Subcutaneous adipose tissue (tissue), 4 donors: ENCODE results near the gene TTC38. TPM values are rescaled to one million over a fixed set of nuclear protein-coding genes. Genes with fewer than 3 reads are reported as not detected.

Experiments
- total RNA-seq, 4 donors: library from RNA; depleted of rRNA; stranded (reverse); fragments of >200 nt; gene quantifications; one replicate each; pipeline ENCODE4 v1.1.0, GENCODE V29; 2016
- TF ChIP-seq, protein P1 (sequence below): fragments of 450-650 bp; IDR thresholded peaks from one replicate; pipeline ENCODE4 v1.5.1; 2016; ENCODE audit warnings: low read depth, mild to moderate bottlenecking, control low read depth, antibody characterized with exemption, moderate library complexity

The TTC38 gene
- total RNA-seq, 4 donors from 2014 or later, result 63.7 to 285 (median 88.5) TPM

DNA sequence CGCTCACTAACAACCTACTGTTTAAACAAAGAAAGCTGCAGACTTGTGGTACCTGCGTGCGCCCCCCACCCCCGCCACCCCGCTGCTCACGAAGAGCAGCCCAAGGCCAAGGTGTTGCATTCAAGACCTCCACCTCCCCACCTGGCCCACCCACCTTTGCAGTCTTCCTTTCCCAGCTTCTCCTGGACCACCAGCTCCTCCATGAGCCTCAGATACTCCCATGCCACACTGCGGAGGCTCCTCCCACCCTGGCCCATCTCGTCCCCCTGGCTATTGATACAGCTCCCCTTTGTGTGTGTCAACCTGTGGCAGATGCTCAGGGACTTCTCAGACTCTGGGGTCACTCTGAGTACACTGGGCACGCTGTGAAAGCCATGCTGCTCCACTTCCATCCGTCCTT lies 21.6 kb upstream of the TTC38 start:
- TF ChIP-seq, protein P1, sequence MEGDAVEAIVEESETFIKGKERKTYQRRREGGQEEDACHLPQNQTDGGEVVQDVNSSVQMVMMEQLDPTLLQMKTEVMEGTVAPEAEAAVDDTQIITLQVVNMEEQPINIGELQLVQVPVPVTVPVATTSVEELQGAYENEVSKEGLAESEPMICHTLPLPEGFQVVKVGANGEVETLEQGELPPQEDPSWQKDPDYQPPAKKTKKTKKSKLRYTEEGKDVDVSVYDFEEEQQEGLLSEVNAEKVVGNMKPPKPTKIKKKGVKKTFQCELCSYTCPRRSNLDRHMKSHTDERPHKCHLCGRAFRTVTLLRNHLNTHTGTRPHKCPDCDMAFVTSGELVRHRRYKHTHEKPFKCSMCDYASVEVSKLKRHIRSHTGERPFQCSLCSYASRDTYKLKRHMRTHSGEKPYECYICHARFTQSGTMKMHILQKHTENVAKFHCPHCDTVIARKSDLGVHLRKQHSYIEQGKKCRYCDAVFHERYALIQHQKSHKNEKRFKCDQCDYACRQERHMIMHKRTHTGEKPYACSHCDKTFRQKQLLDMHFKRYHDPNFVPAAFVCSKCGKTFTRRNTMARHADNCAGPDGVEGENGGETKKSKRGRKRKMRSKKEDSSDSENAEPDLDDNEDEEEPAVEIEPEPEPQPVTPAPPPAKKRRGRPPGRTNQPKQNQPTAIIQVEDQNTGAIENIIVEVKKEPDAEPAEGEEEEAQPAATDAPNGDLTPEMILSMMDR, result no peak

DNA sequence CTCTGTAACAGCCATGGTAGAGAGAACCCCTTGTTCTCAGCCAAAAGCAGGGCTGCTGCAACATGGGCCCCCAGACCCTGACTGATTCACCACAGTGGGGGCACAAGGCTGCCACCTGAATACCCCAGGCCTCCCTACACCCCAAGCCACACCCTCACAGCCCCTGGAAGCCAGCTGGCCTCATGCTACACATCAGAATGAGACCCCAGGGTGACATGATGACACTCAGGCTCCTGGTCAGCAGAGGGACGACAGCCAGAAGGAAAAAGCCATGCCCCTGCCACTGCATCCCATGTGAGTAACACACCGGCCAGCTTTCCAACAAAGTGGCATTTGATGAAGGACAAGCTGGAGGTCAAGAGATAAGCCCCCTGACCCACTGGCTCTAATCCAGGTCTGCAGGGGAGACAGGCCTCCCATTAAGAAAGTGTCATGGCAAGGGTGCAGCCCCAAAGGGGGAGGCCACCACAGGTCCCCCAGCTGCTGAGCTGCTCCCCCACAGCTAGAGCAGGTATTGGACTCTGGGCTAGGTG lies 20.3 kb upstream of the TTC38 start:
- TF ChIP-seq, protein P1, result no peak

DNA sequence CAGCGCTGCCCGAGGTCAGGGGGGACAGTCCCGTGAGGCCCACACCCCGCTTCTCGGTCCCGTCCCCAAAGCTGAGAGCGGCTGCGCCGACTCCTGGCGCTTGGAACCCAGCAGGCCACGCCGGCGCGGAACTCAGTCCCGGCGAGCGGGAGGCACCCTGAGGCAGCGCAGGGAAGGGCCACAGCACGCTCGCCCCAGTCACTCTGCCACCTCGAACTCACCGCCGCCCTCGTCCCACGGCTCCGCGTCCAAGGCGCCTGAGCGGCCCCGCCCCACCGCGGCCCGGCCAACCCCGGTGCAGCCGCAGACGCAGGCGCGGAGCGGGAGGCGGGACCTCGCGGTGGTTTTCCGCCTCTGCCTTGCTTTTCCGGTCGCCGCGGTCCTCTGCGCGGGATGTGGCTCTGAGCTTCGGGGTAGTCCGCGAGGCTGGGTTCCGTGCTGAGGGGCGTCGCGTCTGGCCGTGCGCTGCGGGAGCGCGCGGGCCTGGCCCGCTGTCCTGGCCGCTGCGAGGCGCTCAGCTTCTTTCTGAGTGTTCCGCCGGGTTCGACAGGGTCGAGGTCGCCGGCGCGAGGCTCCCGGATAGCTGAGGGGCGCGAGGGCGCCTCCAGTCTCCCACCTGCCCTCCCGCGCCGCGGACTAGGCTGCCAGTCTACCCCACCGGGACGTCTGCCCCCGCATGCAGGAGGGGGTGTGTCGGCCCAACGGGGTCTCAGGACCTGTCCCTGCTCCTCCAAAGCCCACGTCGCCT lies 17.6 kb upstream of the TTC38 start, which contains the start of gene CDPF1:
TSS of gene CDPF1 (minus strand) at position 259 of the 748 bp plus-strand sequence. CDS start 2,009 bp downstream, outside the sequence.
- TF ChIP-seq, protein P1, result no peak

DNA sequence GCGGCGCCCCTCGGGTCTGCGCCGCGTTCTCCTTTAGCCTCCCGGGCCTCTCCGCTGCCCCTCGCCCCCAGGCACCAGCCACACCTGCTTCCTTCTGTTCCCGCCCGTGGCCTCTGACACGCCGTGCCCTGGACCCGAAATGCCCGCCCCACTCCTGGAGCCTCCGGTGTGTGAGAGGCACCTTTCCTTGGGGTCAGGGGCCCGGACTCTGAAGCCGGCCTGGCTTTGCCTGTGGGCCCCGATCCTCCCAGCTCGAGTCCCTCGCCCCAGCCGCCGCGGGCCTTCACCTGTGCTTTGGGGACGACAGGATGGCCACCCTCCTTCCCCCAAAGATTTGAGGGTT lies 17.1 kb upstream of the TTC38 start:
- TF ChIP-seq, protein P1, result no peak

DNA sequence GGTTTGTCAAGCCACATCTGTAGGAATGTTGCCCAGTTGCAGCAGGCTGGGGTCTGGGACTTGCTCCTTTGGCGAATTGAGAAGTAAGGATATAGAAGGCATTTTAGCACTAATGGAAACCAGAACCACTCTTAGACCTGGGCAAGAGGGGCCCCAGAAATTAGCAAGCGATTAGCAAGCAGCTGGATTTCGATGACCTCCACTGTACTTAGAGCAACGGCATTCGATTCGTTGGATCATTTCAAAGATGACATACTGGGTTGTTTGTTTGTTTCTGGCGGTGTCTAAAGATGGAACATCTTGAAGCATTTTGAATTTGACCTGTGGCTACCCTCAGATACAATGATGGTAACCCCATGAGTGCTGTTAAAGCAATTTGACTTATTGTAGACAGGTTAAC lies 16.5 kb upstream of the TTC38 start:
- TF ChIP-seq, protein P1, result no peak

DNA sequence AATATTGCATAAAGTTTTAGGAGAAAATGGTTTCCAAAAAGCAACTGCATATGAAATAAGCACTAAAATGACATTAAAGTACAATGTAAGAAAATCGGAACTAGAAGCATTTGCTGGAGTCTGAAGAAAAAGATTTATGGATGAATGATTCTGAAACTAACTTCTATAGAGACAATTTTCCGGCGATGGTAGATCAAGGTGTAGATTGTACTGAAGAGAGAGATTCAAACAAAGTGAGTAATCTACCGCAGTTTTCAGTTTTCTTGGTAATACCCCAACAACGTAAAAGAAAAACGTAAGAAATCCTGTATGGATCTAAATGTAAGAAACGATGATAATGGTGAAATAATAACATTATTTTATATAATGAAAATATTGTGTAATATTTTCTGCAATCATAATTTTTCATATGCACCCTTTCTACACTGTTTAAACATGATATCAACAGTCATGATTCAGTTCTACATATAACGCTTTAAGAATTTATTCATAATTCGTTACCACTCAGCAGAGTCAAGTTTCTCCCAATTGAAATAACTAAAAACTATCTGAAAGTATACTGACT lies 15.9 kb upstream of the TTC38 start:
- TF ChIP-seq, protein P1, result no peak

DNA sequence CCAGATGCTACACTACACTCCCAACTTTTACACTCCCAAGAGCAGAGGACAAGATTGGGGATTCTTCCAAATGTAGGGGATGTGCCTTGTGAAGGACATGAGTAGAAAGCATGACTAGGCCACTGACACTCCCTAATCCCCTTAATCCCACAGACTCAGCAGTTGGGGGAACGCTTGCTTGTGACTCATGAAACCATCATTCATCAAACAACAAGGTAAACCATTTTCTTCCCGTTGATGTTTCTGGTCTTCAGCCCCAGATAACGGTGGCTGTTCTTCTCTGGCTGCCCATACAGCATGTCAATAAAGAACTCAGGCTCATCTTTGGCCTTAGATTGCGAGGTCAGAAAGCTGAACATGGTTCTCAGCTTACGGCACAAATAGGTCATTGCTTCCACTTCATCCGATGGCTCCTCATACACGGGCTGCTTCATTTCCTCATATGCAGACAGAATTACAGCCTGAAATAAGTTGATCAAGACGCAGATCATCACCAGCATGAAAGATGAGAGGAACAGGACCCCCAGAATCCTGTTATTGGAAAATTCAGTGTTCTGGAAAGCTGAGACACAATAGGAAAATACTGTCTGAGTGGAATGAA lies 11.3 kb upstream of the TTC38 start:
- TF ChIP-seq, protein P1, result no peak
